BLaER1 (cell line): ENCODE measurements around the gene MED13L.

ENCODE experiments used
- H3K27ac ChIP-seq: shearing (Covaris generic); formaldehyde crosslinking; 2 replicates; pipeline ENCODE4 v1.8.1; 2022
- H3K27me3 ChIP-seq: shearing (Covaris generic); formaldehyde crosslinking; 2 replicates; pipeline ENCODE4 v1.8.1; 2022
- H3K36me3 ChIP-seq: shearing (Covaris generic); formaldehyde crosslinking; 2 replicates; pipeline ENCODE4 v1.8.1; 2022
- H3K4me1 ChIP-seq: shearing (Covaris generic); formaldehyde crosslinking; 2 replicates; pipeline ENCODE4 v1.8.1; 2022
- H3K4me2 ChIP-seq: shearing (Covaris generic); formaldehyde crosslinking; 2 replicates; pipeline ENCODE4 v1.8.1; 2022
- H3K4me3 ChIP-seq: shearing (Covaris generic); formaldehyde crosslinking; 2 replicates; pipeline ENCODE4 v1.8.1; 2022
- H3K9ac ChIP-seq: shearing (Covaris generic); formaldehyde crosslinking; 2 replicates; pipeline ENCODE4 v1.8.1; 2022
- H3K9me3 ChIP-seq: shearing (Covaris generic); formaldehyde crosslinking; 2 replicates; pipeline ENCODE4 v1.8.1; 2022
- H4K20me1 ChIP-seq: shearing (Covaris generic); formaldehyde crosslinking; 2 replicates; pipeline ENCODE4 v1.8.1; 2022
- Cebpa-rat ChIP-seq: shearing (Covaris generic); IDR thresholded peaks from 2 replicates; pipeline ENCODE4 v1.8.1; 2022

The MED13L gene

DNA sequence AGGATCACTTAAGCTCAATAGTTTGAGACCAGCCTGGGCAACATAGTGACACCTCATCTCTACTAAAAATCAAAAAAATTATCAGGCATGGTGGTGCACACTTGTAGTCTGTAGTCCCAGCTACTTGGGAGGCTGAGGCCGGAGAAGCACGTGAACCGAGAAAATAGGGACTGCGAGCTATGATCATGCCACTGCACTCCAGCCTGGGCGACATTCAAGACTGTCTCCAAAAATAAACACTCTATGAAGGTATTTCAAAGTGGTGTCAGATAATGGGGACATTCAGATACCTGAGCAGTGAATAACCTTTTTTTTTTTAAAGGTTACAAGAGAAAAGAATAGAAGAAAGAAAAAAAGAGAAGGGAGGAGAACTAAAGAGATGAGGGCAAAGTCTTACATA is 98.1 kb downstream of the MED13L start:
- Histone ChIP-seq H4K20me1 (peaks cover 100% of the 10 kb centered on the region), H3K4me3 (no peak overlapping the region), H3K9me3 (no peaks in the 10 kb centered on the region), H3K4me2 (no peak overlapping the region), H3K27me3 (no peaks in the 10 kb centered on the region), H3K36me3 (peaks cover 3% of the 10 kb centered on the region; the same call in 1 of the 2 replicates), H3K27ac (no peak overlapping the region), H3K4me1 (0 out of 2 replicates have a peak, but pooled peaks cover 9% of the 10 kb centered on the region), H3K9ac (no peak overlapping the region)
- no peak for TF ChIP-seq Cebpa-rat

GRCh38 chr12:116177017-116177416 is 100.5 kb downstream of the MED13L start:
- peaks cover 3% of the 10 kb centered on the region; the same call in 1 of the 2 replicates for H3K36me3 ChIP-seq
- no peak overlapping the region for H3K4me3 ChIP-seq
- H3K9me3 ChIP-seq: no peaks in the 10 kb centered on the region
- H3K9ac ChIP-seq: no peak overlapping the region
- peaks cover 19% of the 10 kb centered on the region for H3K4me1 ChIP-seq
- no peak overlapping the region for H3K4me2 ChIP-seq
- H3K27me3 ChIP-seq: no peaks in the 10 kb centered on the region
- H4K20me1 ChIP-seq: peaks cover 100% of the 10 kb centered on the region
- no peak overlapping the region for H3K27ac ChIP-seq
- no peak for TF ChIP-seq Cebpa-rat

GRCh38 chr12:116174904-116175303 is 102.6 kb downstream of the MED13L start:
- Histone ChIP-seq H3K9ac (no peak overlapping the region), H4K20me1 (peaks cover 100% of the 10 kb centered on the region), H3K4me1 (peaks cover 31% of the 10 kb centered on the region), H3K36me3 (peaks cover 3% of the 10 kb centered on the region; the same call in 1 of the 2 replicates), H3K4me3 (no peak overlapping the region), H3K27ac (no peak overlapping the region), H3K9me3 (no peaks in the 10 kb centered on the region), H3K27me3 (no peaks in the 10 kb centered on the region), H3K4me2 (no peak overlapping the region)
- no peak for TF ChIP-seq Cebpa-rat

- Histone ChIP-seq H3K36me3 (no peaks in the 10 kb centered on the region; the same call in 1 of the 2 replicates), H4K20me1 (peaks cover 100% of the 10 kb centered on the region), H3K4me3 (no peak overlapping the region), H3K27ac (no peak overlapping the region), H3K4me1 (peaks cover 31% of the 10 kb centered on the region), H3K27me3 (no peaks in the 10 kb centered on the region), H3K9me3 (no peaks in the 10 kb centered on the region), H3K9ac (no peak overlapping the region), H3K4me2 (no peak overlapping the region)
- no peak for TF ChIP-seq Cebpa-rat
Measured at GRCh38 chr12:116174006-116174405, 103.5 kb downstream of the MED13L start.

DNA sequence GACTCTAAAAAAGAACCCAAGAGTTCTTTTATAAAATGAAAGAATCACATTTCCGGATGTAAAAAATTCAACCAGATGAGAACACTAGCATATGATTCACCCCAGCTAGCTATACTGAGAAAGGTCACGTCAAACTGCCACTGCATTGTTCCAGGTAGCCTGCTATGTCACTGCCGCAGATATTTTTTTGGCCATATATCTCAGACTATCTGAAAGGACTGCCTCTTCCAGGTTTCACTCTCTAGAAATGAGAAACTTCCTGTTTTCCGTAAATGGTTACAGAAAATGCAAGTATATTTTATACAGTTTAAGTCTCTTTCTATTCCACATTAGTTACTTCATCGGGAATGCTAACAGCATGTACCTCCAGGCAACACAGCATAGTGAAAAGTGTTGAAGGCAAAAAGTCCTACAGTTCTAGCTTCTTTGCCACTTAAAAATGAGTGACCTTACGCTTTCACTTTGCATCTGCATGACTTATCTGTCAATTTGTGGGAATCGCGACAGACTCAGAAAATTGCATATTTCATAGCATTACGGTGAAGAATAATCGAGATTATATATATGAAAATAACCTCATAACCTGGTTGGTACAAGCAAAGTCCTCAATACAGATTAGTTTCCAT is 105.2 kb downstream of the MED13L start:
- Histone ChIP-seq H3K27ac (no peak overlapping the region), H3K9ac (no peak overlapping the region)

DNA sequence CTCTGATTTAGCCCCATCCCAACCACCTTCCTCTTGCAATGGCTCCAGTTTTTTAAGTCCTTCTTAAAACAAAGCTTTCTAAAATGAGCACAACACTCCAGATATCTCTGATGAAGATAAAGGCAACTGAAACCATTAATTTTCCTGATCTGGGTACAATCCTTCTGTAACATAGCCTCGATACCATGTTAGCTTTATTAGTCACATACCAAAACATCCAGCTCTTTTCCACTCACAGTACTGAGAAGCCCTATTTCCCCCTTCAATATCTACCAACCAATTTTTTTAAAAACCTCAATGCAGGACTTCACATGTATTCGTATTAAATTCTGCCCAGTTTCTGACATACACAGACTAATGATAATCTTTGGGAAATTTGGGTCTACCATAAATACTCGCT is 105.9 kb downstream of the MED13L start:
- H3K4me3 ChIP-seq: no peak overlapping the region
- peaks cover 31% of the 10 kb centered on the region for H3K4me1 ChIP-seq
- H3K27ac ChIP-seq: no peak overlapping the region
- peaks cover 5% of the 10 kb centered on the region; the same call in 1 of the 2 replicates for H3K36me3 ChIP-seq
- H4K20me1 ChIP-seq: peaks cover 100% of the 10 kb centered on the region
- no peak for TF ChIP-seq Cebpa-rat
- 0 out of 2 replicates have a peak overlapping the region, but pooled peaks have one; percentile 2 for H3K4me2 ChIP-seq
- H3K9ac ChIP-seq: no peak overlapping the region
- no peaks in the 10 kb centered on the region for H3K27me3 ChIP-seq
- no peaks in the 10 kb centered on the region for H3K9me3 ChIP-seq

More for the DNA sequence above, 105.2 kb downstream of the MED13L start:
- Histone ChIP-seq H3K4me2 (peak overlapping the region; percentile 27), H3K27me3 (no peaks in the 10 kb centered on the region), H3K4me1 (peaks cover 31% of the 10 kb centered on the region), H3K36me3 (peaks cover 5% of the 10 kb centered on the region; the same call in 1 of the 2 replicates), H4K20me1 (peaks cover 100% of the 10 kb centered on the region), H3K4me3 (no peak overlapping the region), H3K9me3 (no peaks in the 10 kb centered on the region)
- TF ChIP-seq Cebpa-rat: no peak

DNA sequence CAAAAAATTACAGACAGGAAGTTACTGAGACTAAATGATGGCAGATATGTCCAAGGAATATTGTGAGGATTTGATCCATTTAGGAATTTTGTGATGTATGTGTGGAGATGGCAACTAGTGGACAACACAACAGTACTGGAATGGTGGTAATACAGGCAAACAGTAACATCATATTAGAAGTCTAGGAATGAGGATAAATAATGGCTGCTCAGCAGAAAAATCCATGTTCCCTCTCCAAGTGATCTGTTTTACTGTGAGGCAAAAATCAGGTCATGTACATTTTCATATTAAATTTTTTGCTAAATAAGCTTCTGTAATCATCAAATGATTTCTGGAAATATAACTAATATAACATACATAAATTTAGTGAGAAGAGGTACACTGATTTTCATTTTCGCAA is 108.4 kb downstream of the MED13L start:
- Histone ChIP-seq H3K4me1 (peaks cover 48% of the 10 kb centered on the region), H4K20me1 (peaks cover 100% of the 10 kb centered on the region)

DNA sequence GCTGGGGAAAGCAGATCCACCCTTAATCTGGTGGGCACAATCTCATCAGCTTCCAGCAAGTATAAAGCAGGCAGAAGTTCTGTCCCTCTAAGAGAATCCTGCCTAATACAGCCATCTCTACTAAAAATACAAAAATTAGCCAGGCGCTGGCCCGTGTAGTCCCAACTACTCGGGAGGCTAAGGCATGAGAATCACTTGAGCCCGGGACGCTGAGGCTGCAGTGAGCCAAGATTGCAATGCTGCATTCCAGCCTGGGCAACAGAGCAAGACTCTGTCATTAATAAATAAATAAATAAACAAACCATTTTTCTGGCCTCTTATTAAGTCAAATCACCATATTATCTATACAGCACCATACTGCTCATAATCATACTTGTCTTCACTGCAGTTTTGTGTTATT is 111.2 kb downstream of the MED13L start:
- Histone ChIP-seq H3K4me2 (no peak overlapping the region), H3K4me1 (peaks cover 23% of the 10 kb centered on the region)

More for the DNA sequence above, 108.4 kb downstream of the MED13L start:
- Histone ChIP-seq H3K27me3 (no peaks in the 10 kb centered on the region), H3K36me3 (peaks cover 5% of the 10 kb centered on the region; the same call in 1 of the 2 replicates), H3K27ac (no peak overlapping the region), H3K9ac (no peak overlapping the region), H3K4me3 (no peak overlapping the region), H3K9me3 (no peaks in the 10 kb centered on the region), H3K4me2 (no peak overlapping the region)
- TF ChIP-seq Cebpa-rat: no peak

DNA sequence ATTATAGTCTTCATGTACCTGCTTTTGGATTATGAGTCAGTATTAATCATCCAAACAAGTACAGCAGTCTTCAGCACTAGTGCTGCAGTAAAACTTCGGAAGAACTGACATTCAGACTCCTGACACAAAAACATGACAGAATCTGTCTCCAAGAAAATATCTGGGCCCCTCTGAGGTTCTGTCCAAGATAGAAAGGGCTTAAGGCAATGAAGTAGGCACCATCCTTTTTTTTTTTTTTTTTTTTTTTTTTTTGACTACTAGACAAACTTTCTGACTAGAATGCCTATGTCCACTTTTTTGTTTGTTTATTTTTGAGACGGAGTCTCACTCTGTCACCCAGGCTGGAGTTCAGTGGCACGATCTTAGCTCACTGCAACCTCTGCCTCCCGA is 112.5 kb downstream of the MED13L start:
- no peak for TF ChIP-seq Cebpa-rat
- H3K27ac ChIP-seq: no peak overlapping the region
- H4K20me1 ChIP-seq: peaks cover 100% of the 10 kb centered on the region
- H3K36me3 ChIP-seq: peaks cover 5% of the 10 kb centered on the region; the same call in 1 of the 2 replicates
- H3K4me1 ChIP-seq: peaks cover 28% of the 10 kb centered on the region
- no peak overlapping the region for H3K4me3 ChIP-seq
- no peaks in the 10 kb centered on the region for H3K9me3 ChIP-seq
- H3K9ac ChIP-seq: no peak overlapping the region
- H3K27me3 ChIP-seq: no peaks in the 10 kb centered on the region
- H3K4me2 ChIP-seq: no peak overlapping the region

More for the DNA sequence above, 111.2 kb downstream of the MED13L start:
- H3K9ac ChIP-seq: no peak overlapping the region
- no peaks in the 10 kb centered on the region for H3K9me3 ChIP-seq
- H3K4me3 ChIP-seq: no peak overlapping the region
- TF ChIP-seq Cebpa-rat: no peak
- H4K20me1 ChIP-seq: peaks cover 100% of the 10 kb centered on the region
- peaks cover 5% of the 10 kb centered on the region; the same call in 1 of the 2 replicates for H3K36me3 ChIP-seq
- no peaks in the 10 kb centered on the region for H3K27me3 ChIP-seq
- H3K27ac ChIP-seq: no peak overlapping the region

GRCh38 chr12:116164250-116165035 is 113.0 kb downstream of the MED13L start:
- H3K27ac ChIP-seq: no peak overlapping the region
- no peak overlapping the region for H3K4me2 ChIP-seq
- H3K9me3 ChIP-seq: no peaks in the 10 kb centered on the region
- H3K4me3 ChIP-seq: no peak overlapping the region
- H3K27me3 ChIP-seq: no peaks in the 10 kb centered on the region
- H3K4me1 ChIP-seq: peaks cover 34% of the 10 kb centered on the region
- peaks cover 100% of the 10 kb centered on the region for H4K20me1 ChIP-seq
- TF ChIP-seq Cebpa-rat: no peak
- H3K36me3 ChIP-seq: peaks cover 5% of the 10 kb centered on the region; the same call in 1 of the 2 replicates
- no peak overlapping the region for H3K9ac ChIP-seq
